Inflammatory macrophage (primary cell): ENCODE data around the gene EWSR1.
A peak's percentile ranks its signal among the peaks of the same experiment; 100 is the strongest.
"Not testable (repeated sequence)": the region's sequence is repeated elsewhere in the genome, so short reads cannot be mapped to it uniquely, and the experiment has no call there.

ENCODE experiments used
- DNase-seq, 2 donors: peaks; one replicate each; pipeline ENCODE4 v3.0.0-alpha.2; 2020 to 2022

EWSR1 gene

GRCh38 chr22:29247891-29248290 is 20.2 kb upstream of the EWSR1 start:
- not testable (repeated sequence) for DNase-seq

DNA sequence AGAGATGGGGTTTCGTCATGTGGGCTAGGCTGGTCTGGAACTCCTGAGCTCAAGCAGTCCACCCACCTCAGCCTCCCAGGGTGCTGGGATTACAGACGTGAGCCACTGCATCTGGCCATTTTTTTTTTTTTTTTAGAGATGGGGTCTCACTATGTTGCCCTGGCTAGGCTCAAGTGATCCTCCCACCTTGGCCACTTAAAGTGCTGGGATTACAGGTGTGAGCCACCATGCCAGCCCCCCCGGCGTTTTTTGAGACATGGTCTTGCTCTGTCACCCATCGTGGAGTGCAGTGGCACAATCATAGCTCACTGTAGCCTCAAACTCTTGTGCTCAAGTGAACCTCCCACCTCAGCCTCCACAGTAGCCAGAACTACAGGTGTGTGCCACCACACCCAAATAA is 16.8 kb upstream of the EWSR1 start:
- DNase-seq, result no peak

DNA sequence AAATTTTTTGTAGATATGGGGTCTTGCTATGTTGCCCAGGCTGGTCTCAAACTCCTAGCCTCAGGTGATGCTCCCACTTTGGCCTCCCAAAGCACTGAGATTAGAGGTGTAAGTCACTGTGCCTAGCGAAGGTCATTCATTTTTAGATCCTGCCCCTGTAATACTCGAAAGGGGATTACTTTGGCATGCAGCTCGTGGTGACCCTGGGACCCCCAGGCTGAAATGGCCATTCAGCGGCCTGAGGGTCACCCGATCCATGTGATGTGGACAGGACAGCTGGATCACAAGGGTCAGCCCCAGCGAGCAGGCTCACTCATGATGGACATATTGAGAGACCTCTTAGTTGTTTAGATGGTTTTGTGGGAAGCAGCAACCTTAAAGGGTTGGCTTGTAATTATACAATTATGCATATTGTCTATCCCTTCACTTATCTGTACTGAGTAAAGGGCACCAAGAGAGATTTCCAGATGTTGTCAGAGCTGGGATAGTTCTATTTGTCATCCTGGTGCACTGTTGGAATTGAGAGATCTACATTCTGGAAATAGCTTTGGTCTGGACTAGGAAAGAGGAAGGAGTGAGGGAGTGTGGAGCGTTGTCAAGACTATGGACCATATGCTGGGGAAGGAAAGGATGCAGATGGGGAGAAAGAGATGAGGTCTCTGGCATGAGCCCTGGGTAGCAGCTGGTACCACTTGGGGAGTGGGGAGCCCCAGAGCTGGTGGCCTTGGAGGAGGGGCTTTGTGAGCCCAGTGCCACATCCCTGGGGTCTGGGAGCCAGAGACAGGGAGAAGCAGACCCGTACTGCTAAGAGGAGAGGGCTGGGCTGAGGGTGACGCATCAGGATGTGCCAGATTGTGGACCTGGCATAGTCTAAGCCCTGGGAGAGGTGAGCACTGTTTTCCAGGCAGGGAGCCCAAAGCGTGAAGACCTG is 15.8 kb upstream of the EWSR1 start:
- no peak for DNase-seq

DNA sequence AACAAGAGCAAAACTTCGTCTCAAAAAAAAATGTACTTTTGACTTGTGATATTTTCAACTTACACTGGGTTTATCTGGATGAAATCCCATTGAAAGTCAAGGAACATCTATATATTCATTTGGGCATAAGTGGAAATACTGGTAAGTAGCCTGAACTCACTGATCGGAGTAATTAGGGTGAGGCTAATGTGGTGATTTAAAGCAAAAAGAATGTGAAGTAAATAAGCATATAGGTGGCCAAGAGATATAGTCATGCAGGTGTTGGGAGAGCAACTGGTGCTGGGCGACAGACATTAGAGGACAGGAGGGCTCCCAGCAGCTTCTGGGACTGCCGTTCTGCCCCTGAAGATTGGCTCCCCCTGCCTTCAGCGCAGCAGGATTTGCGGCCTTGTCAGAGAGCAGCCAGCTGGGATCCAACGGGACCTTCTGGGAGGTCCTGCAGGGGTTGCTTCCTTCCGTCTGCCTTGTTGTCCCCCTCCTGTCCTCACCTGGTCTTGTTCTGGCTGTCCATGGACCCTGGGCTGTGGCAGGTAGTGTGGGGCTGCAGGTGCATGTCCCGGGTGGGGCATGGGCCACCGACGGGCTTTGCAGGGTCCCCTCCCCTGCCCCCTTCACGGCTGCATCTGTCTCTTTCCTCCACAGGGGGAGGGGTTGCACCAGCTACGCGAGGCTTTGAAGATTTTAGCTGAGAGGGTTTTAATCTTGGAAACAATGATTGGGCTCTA is 14.3 kb upstream of the EWSR1 start:
- no peak for DNase-seq

DNA sequence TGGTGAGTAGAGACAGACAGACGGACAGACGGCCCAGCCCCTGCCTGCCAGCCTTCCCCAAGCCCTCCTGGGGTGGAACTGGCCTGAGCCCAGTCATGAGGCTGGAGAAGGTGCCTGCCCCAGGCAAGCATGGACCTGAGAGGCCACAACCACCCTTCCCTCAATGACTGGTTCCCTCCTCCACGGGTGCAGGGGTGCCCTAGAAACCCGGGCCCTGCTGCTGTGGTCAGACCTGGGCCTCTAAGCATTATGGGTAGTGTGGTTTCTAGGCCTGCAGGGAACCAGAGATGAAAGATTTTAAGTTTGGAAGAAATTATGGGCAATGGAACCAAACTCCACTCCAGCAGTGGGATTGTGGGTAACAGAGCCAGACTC is 13.8 kb upstream of the EWSR1 start:
- DNase-seq, result no peak

DNA sequence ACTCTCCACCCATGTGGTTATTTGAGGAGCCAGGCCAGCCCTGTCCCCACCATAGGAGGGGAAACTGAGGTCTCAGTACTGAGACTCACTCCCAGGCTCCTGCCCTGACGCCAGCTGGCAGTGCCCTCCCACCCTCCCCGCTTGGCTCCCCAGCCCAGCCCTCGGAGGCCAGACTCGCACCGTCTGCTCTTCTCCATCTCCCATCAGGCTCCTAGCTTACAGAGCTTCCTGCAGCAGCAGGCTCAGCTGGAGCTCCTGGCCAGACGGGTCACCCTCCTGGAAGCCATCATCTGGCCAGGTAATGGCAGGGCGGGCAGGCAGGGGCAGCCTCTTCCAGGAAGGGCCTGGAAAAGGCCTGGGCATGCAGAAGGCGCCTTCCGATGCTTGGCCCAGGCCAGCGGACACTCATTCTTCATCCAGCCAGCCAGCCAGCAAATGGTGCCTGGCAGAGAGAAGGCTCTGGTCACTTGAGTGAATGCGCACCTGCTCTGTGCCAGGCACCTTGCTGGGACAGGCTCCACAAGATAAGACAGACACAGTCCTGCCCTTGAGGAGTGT is 12.9 kb upstream of the EWSR1 start:
- no peak for DNase-seq

GRCh38 chr22:29256606-29257325 is 11.3 kb upstream of the EWSR1 start:
- no peak for DNase-seq

DNA sequence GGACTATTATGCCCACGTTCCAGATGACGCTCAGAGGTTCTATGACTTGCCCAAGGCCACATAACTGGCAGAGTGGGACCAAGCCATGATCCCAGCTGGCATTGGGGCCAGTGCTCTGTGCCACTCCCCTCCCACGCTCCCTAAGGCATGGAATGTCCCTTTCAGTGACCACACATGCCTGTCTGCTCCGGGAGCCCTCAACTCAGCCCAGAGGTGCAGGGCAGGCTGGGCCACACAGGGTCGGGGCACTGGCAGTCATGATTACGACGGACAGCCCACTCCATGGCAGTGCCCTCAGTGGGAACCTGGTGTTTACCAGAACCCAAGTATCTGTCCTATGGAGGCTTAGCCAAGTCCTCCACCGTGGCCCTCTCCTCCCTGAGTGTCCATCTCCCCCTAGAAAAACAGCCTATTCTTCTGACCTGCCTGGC is 10.3 kb upstream of the EWSR1 start:
- DNase-seq, result no peak

- DNase-seq, result no peak
Measured at GRCh38 chr22:29258407-29259252, 9.4 kb upstream of the EWSR1 start.

- DNase-seq, result no peak
Measured at GRCh38 chr22:29259253-29259899, 8.7 kb upstream of the EWSR1 start.

DNA sequence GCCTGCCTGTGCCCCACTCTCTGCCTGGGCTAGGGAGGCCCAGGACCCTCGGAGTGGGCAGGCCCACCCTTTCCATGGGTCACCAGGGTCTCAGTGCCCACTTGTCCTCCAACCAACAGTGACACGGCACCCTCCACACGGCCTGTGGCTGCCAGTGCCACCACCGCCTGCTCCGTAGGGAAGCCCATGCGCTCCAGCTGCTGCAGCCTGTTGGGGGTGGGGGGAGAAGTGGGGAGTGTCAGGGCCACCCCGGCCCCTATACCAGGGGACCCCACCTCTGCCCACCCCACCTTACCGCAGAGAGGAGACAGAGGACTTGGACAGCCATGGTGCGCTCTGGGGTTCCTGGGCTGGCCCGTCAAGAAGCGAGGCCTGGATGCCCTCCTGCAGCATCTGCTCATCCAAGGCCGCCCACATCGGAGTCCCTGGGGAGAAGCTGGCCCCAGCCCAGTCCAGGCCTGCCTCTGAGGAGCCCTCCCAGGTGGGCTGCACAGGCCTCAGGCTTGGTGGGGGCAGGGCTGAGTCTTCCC is 8.0 kb upstream of the EWSR1 start:
- no peak for DNase-seq

DNA sequence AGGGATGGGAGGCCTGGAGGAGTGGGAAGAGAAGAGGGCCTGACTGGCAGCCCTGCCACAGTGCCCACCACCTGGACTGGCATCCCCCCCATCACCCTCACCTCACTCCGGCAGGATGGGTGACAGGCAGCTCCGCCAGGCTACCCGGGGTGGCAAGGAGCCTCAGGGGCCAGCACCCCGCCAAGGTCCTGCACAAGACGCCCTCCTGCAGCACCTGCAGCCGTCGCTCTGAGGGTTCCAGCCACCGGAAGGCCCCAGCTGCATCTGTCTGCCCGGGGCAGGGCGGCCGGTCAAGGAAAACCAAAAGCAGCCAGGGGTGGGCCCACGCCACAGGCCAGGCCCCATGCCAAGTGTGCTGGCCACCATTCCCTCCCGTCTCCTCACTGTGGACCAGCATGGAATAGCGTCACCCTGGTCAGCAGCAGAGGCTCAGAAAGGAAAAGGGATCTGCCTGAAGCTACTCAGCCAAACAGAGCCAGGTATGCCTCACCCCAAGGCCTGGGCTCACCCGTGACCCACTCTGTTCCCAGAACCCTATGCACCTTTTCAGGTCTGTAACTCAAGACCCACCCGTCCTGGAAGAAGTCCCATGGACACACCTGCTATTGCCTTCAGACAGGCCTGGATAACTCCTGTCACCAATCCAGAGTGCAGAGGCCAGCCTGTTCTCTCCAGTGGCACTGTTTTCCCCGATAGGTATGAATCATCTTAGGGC is 7.3 kb upstream of the EWSR1 start:
- no peak for DNase-seq

GRCh38 chr22:29263791-29264276 is 4.2 kb upstream of the EWSR1 start:
- no peak for DNase-seq

DNA sequence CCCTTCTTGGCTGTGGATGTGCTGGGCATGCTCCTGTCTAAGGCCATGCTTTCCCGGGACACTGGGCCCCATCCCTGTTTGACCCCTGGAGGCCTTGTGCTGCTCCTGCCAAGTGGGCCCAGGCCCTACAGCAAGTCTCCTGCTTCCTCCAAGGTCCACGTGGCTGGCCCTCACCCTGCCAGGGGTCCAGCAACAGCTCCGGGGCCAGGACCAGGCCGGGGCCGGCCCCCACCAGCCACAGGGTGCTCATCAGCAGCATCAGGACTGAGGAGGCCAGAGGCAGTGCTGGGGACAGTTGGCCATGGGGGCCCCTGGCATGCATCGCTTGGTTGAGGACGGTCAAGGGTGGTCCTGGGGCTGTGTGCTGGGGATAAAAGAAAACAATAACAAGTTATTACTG is 2.8 kb upstream of the EWSR1 start:
- DNase-seq, result no peak

DNA sequence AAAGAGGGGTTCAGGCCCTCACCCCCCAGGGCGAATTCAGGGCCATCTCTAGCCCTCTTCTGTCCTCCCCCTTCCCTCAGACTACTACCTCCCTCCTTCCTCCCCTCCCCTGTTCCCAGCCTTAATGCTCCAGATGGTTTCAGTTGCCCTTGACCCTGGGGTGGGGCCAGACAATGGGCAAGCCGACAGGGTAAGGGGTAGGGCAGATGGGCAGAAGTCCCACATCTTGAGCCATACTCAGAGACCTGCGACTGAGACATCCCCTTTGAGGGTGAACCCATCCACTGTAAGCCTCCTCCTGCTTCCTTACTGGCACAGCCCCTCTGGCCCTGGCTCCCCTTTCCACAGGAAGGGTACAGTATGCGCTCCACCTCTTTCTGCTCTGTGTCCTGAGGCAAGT is 2.1 kb upstream of the EWSR1 start:
- no peak for DNase-seq

DNA sequence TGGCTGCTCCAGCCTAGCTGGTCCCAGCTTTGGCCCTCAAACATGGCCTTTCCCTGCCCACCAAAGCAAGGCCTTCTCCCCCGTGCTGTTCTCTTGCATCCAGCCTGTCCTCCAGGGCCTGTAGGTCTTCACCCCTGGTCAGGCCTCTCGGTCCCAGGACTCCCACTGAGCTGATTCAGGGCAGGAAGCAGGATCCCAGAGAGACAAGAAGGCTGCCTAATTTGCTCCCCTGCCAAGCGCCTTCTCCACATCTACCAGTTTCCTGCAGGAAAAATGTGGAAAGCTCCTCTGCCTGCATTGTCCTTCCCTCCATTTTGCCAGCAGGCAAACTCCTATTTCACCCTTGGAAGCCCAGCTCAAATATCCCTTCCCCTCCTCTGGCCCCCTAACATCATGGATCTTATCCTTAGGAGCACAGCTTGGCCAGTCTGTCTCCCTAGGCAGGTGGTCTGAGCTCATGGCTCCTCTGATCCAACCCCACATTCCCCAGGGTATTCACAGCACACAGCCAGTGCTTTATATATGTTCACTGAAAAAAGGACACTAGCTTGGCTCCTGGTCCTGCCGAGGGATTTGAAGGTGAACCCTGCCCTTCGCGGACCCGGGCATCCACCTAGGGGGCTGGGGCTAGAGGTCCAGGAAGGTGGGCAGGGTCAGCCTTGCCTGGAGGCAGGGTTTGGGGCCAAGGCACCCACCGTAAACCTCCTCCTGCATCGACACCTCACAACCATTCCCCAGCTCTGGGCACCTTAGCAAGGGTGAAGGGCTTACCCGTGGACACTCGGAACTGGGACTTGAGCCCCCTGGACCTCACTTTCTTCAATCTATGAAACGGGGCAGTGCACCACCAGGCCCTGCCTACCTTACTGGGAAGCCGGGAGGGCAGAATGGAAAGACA is 1.3 kb upstream of the EWSR1 start:
- DNase-seq, result no peak

DNA sequence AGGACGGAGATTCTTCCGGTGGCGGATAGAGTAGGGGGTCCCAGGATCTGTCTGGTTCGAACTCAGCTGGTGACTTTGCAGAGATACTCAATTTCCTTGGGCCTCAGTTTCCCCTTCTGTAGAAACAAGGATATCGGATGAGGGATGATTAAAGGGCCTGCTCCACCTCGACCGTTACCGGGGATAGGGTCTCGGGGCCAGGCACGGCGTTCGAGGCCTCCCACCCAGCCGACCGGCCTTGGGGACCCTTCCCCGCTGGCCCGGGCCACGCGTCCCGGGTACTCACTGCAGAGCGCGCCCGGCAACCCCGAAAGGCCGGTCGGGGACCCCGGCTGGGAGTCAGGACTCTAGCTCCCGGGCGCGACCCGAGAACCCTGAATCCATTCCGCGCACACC is 608 bp upstream of the EWSR1 start:
- no peak for DNase-seq

- peak; percentile 41 to 56 for DNase-seq
Measured at GRCh38 chr22:29268511-29269229, 602 bp downstream of the EWSR1 start.

GRCh38 chr22:29269230-29269604 is 1.1 kb downstream of the EWSR1 start:
- DNase-seq, result no peak
